Measurements from ENCODE around the gene CCDC137.

GRCh38 chr17:81636505-81637288 is 29.8 kb upstream of the CCDC137 start, which contains the start of the genes NPLOC4 and TSPAN10:
- TF ChIP-seq CTCF (IDR thresholded peaks at IDR 0.05) (peak in 2 of 6 experiments; percentile 24 to 28), POLR2AphosphoS5 (IDR thresholded peaks at IDR 0.05) (peak; percentile 88)
